HepG2 (cell line): ENCODE data around the gene DDR1. TPM values are rescaled to one million over a fixed set of nuclear protein-coding genes. Genes with fewer than 3 reads are reported as not detected.

Source experiments
- ARNT2 ChIP-seq: sonication (generic); formaldehyde crosslinking; IDR thresholded peaks from 2 replicates; pipeline ENCODE4 v1.8.0; 2022; ENCODE audit warnings: mild to moderate bottlenecking, low read depth, missing genetic modification reagents, moderate library complexity
- CBX1 ChIP-seq: IDR thresholded peaks from one replicate; pipeline ENCODE4 v1.6.1; 2016; ENCODE audit warnings: antibody characterized with exemption, low read depth
- DNMT3B ChIP-seq: conservative IDR thresholded peaks from 2 replicates; pipeline ENCODE4 v1.6.1; 2016; ENCODE audit warnings: missing biosample characterization, control low read depth
- ETV6 ChIP-seq: sonication (generic); formaldehyde crosslinking; conservative IDR thresholded peaks from 2 replicates; pipeline ENCODE4 v1.4.0; 2020; ENCODE audit warnings: missing genetic modification reagents
- HDAC6 ChIP-seq: fragments of 200-600 bp; sonication (generic); IDR thresholded peaks from 2 replicates; pipeline ENCODE4 v1.7.0; 2017; ENCODE audit warnings: mild to moderate bottlenecking, antibody characterized with exemption, low read length, low read depth
- KDM6A ChIP-seq: IDR thresholded peaks from 2 replicates; pipeline ENCODE4 v1.6.1; 2016; ENCODE audit warnings: low read depth
- KLF9 ChIP-seq: IDR thresholded peaks from 2 replicates; pipeline ENCODE4 v1.6.1; 2016; ENCODE audit warnings: low read depth
- NR2F2 ChIP-seq: IDR thresholded peaks from 2 replicates; pipeline ENCODE4 v1.6.1; 2012; ENCODE audit warnings: low read depth, inconsistent platforms, borderline replicate concordance
- POLR2AphosphoS5 ChIP-seq: IDR thresholded peaks from 2 replicates; pipeline ENCODE4 v1.6.1; 2012; ENCODE audit warnings: low read depth, low read length
- RAD21 ChIP-seq: fragments of 450-650 bp; formaldehyde crosslinking; IDR thresholded peaks from 2 replicates; pipeline ENCODE4 v1.5.0; 2020; ENCODE audit warnings: mild to moderate bottlenecking
- RFX5 ChIP-seq: IDR thresholded peaks from 2 replicates; pipeline ENCODE4 v1.6.1; 2011; ENCODE audit warnings: low read depth, low read length, improper control_type of control experiment
- RFXAP ChIP-seq: sonication (generic); formaldehyde crosslinking; IDR thresholded peaks from 2 replicates; pipeline ENCODE4 v1.4.0; 2020; ENCODE audit warnings: missing genetic modification reagents, borderline replicate concordance
- SAFB2 ChIP-seq: sonication (generic); formaldehyde crosslinking; IDR thresholded peaks from 2 replicates; pipeline ENCODE4 v1.5.1; 2020; ENCODE audit warnings: missing genetic modification reagents, low read depth, mild to moderate bottlenecking, borderline replicate concordance
- SOX6 ChIP-seq, 2 experiments: fragments of 450-650 bp in 1 of 2; sonication (generic) in 1 of 2; formaldehyde crosslinking in 1 of 2; IDR thresholded peaks; 2 replicates each; pipeline versions ENCODE4 v1.4.0 to v1.6.1; 2017 to 2020; ENCODE audit warnings: antibody characterized with exemption in 1 of 2, mild to moderate bottlenecking in 1 of 2, missing genetic modification reagents in 1 of 2
- SRSF9 ChIP-seq: fragments of 200-400 bp; formaldehyde crosslinking; IDR thresholded peaks from 2 replicates; pipeline ENCODE4 v1.6.1; 2018; ENCODE audit warnings: borderline replicate concordance, mild to moderate bottlenecking, low read depth, low read length; ENCODE audit not compliant: insufficient read depth, poor library complexity, severe bottlenecking
- ZBTB49 ChIP-seq: sonication (generic); formaldehyde crosslinking; IDR thresholded peaks from 2 replicates; pipeline ENCODE4 v1.4.0; 2020; ENCODE audit warnings: missing genetic modification reagents, borderline replicate concordance
- ZNF143 ChIP-seq: sonication (generic); formaldehyde crosslinking; IDR thresholded peaks from 2 replicates; pipeline ENCODE4 v1.4.0; 2020; ENCODE audit warnings: missing genetic modification reagents
- ZNF343 ChIP-seq: sonication (generic); formaldehyde crosslinking; IDR thresholded peaks from 2 replicates; pipeline ENCODE4 v1.4.0; 2020; ENCODE audit warnings: mild to moderate bottlenecking, missing genetic modification reagents
- ZNF660 ChIP-seq: sonication (generic); formaldehyde crosslinking; IDR thresholded peaks from 2 replicates; pipeline ENCODE4 v1.5.1; 2020; ENCODE audit warnings: mild to moderate bottlenecking, low read depth, missing genetic modification reagents, borderline replicate concordance
- ZNF746 ChIP-seq: sonication (generic); formaldehyde crosslinking; IDR thresholded peaks from 2 replicates; pipeline ENCODE4 v1.8.0; 2022; ENCODE audit warnings: mild to moderate bottlenecking, missing genetic modification reagents
- ZNF773 ChIP-seq: sonication (generic); formaldehyde crosslinking; IDR thresholded peaks from 2 replicates; pipeline ENCODE4 v1.4.0; 2020; ENCODE audit warnings: missing genetic modification reagents, borderline replicate concordance
- ZNF839 ChIP-seq: sonication (generic); formaldehyde crosslinking; IDR thresholded peaks from 2 replicates; pipeline ENCODE4 v1.4.0; 2020; ENCODE audit warnings: missing genetic modification reagents, mild to moderate bottlenecking, borderline replicate concordance
- polyA plus RNA-seq, 8 experiments: library from polyadenylated mRNA; depleted of rRNA in 3 of 8; stranded (reverse) in 7 of 8; unstranded in 1 of 8; fragments of >200 nt; fragmentation: Illumina TruSeq in 4 of 8; extraction: Trizol in 4 of 8; gene quantifications; 2 replicates each; pipeline versions ENCODE4 v1.2.1 to v1.2.3, GENCODE V29; 2011 to 2016; ENCODE audit warnings: low read depth in 4 of 8, missing spikeins in 1 of 8, mixed read lengths in 1 of 8; ENCODE audit not compliant: insufficient read depth in 1 of 8
- total RNA-seq, 5 experiments: library from RNA; depleted of rRNA; stranded (reverse); fragments of >200 nt; fragmentation: Illumina TruSeq; extraction: Trizol; gene quantifications; 2 replicates each; pipeline ENCODE4 v1.2.3, GENCODE V29; 2016; ENCODE audit warnings: low read depth in 1 of 5
- TF ChIP-seq, protein P1 (sequence below): sonication (generic); formaldehyde crosslinking; IDR thresholded peaks from 2 replicates; pipeline ENCODE4 v1.4.0; 2020; ENCODE audit warnings: missing genetic modification reagents
- TF ChIP-seq, protein P2 (sequence below): sonication (generic); formaldehyde crosslinking; IDR thresholded peaks from 2 replicates; pipeline ENCODE4 v1.5.0; 2020; ENCODE audit warnings: missing genetic modification reagents
- TF ChIP-seq, protein P3 (sequence below): sonication (generic); formaldehyde crosslinking; conservative IDR thresholded peaks from 2 replicates; pipeline ENCODE4 v1.8.1; 2023; ENCODE audit warnings: missing genetic modification reagents

The DDR1 gene
- total and polyA plus RNA-seq, 2 of the 13 experiments (the other 11 are each of a cell fraction or from before 2014, with no cell fraction given), result 16.7 to 20.2 TPM

GRCh38 chr6:30877419-30878262 is 6.7 kb upstream of the DDR1 start (continued):
- no peak for TF ChIP-seq ZNF746
- TF ChIP-seq RFXAP, result no peak
- TF ChIP-seq ZNF773 (CRISPR knock-in tag), result no peak
- TF ChIP-seq DNMT3B, result peak; percentile 66; the same call in 1 of the 2 replicates
- no peak for TF ChIP-seq HDAC6
- peak; percentile 61; the same call in 1 of the 2 replicates for TF ChIP-seq SAFB2 (CRISPR knock-in tag)
- no peak for TF ChIP-seq CBX1
- TF ChIP-seq ZNF839, result no peak
- TF ChIP-seq, protein P1, sequence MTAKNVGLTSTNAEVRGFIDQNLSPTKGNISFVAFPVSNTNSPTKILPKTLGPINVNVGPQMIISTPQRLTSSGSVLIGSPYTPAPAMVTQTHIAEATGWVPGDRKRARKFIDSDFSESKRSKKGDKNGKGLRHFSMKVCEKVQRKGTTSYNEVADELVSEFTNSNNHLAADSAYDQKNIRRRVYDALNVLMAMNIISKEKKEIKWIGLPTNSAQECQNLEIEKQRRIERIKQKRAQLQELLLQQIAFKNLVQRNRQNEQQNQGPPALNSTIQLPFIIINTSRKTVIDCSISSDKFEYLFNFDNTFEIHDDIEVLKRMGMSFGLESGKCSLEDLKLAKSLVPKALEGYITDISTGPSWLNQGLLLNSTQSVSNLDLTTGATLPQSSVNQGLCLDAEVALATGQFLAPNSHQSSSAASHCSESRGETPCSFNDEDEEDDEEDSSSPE (CRISPR knock-in tag), result 0 out of 2 replicates have a peak, but pooled peaks have one; percentile 30
- no peak for TF ChIP-seq ZNF343 (CRISPR knock-in tag)
- TF ChIP-seq ARNT2 (CRISPR knock-in tag), result no peak
- TF ChIP-seq ZNF143 (CRISPR knock-in tag), result no peak
- no peak for TF ChIP-seq POLR2AphosphoS5
- TF ChIP-seq ETV6 (CRISPR knock-in tag), result peak; percentile 43; the same call in 1 of the 2 replicates
- TF ChIP-seq SRSF9, result no peak
- TF ChIP-seq, protein P2, sequence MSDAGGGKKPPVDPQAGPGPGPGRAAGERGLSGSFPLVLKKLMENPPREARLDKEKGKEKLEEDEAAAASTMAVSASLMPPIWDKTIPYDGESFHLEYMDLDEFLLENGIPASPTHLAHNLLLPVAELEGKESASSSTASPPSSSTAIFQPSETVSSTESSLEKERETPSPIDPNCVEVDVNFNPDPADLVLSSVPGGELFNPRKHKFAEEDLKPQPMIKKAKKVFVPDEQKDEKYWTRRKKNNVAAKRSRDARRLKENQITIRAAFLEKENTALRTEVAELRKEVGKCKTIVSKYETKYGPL (CRISPR knock-in tag), result no peak
- TF ChIP-seq, protein P3, sequence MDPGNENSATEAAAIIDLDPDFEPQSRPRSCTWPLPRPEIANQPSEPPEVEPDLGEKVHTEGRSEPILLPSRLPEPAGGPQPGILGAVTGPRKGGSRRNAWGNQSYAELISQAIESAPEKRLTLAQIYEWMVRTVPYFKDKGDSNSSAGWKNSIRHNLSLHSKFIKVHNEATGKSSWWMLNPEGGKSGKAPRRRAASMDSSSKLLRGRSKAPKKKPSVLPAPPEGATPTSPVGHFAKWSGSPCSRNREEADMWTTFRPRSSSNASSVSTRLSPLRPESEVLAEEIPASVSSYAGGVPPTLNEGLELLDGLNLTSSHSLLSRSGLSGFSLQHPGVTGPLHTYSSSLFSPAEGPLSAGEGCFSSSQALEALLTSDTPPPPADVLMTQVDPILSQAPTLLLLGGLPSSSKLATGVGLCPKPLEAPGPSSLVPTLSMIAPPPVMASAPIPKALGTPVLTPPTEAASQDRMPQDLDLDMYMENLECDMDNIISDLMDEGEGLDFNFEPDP (CRISPR knock-in tag), result no peak
- no peak for TF ChIP-seq ZNF660 (CRISPR knock-in tag)
- no peak for TF ChIP-seq KDM6A (CRISPR knock-in tag)
- TF ChIP-seq SOX6 (IDR thresholded peaks at IDR 0.05), result no peak
- peak; percentile 70 for TF ChIP-seq SOX6 (CRISPR knock-in tag; IDR thresholded peaks at IDR 0.05)
- no peak for TF ChIP-seq NR2F2
- 0 out of 2 replicates have a peak, but pooled peaks have one; percentile 29 for TF ChIP-seq RFX5
- 0 out of 2 replicates have a peak, but pooled peaks have one; percentile 12 for TF ChIP-seq KLF9 (CRISPR knock-in tag)
- TF ChIP-seq ZBTB49 (CRISPR knock-in tag), result no peak
- peak; percentile 97 for TF ChIP-seq RAD21 (CRISPR knock-in tag)
